SK-N-MC (cell line): ENCODE measurements around the gene THOC6.

Experiments
- EZH2 ChIP-seq: fragments of 200-600 bp; sonication (generic); IDR thresholded peaks from one replicate; pipeline ENCODE4 v1.6.1; 2017; ENCODE audit warnings: antibody characterized with exemption
- FOXP2 ChIP-seq: optimal IDR thresholded peaks from 2 replicates; pipeline ENCODE3; 2011; ENCODE audit warnings: mild to moderate bottlenecking, moderate library complexity; ENCODE audit not compliant: insufficient read depth; ENCODE audit errors: extremely low read length, control extremely low read depth
- POLR2AphosphoS5 ChIP-seq: IDR thresholded peaks from 2 replicates; pipeline ENCODE4 v1.6.1; 2012; ENCODE audit warnings: mild to moderate bottlenecking, low read depth, low read length, borderline replicate concordance

DNA sequence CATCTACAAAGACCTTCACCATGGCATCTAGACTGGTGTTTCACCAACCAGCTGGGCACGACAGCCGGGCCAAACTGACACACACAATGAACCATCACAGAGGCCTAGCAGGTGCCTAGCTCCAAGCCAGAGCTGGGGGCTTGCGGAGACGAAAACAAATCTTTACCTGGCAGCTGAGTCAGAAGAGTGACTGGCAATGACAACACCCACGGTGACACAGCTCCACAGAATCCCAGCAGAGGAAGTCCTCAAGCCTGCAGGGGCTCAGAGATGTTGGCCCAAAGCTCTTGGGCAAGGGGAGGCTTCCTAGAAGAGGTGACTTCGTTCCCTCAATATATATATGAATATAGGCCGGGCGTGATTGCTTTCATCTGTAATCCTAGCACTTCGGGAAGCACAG lies 27.7 kb downstream of the THOC6 start:
- TF ChIP-seq POLR2AphosphoS5 (no peak), EZH2 (no peak), FOXP2 (no peak)
